ENCODE results near the gene LRCOL1.

DNA sequence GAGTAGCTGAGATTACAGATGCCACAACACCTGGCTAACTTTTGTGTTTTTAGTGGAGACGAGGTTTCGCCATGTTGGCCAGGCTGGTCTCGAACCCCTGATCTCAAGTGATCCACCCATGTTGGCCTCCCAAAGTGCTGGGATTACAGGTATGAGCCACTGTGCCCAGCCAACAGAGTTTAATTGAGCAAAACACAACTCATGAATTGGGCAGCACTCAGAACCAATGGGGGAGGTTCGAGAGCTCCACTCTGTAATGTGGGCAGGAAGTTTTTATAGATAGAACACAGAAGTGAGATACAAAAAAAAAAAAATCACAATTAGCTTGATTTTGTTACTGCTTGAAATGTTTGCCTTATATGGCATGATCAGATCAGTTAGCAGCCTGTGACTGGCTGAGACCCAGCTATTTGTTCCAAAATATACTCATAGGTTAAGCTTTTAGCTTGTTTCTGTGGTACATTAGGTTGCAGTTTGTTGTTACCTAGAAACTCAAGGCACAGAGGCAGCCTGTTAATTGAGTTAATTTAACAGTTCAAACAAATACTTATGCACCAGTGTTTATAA lies 6.8 kb upstream of the LRCOL1 start:
- TF ChIP-seq CTCF (IDR thresholded peaks at IDR 0.05): no peak
- no peak for TF ChIP-seq POLR2A (IDR thresholded peaks at IDR 0.05)
- no peak for TF ChIP-seq EP300 (IDR thresholded peaks at IDR 0.05)
